ENCODE measurements around the gene DEFB131B.
"Not testable (repeated sequence)": the region's sequence is repeated elsewhere in the genome, so short reads cannot be mapped to it uniquely, and the experiment has no call there.

The DEFB131B gene

GRCh38 chr11:71911986-71912340, 33.7 kb downstream of the DEFB131B start:
- DNase-seq, result not testable (repeated sequence)

GRCh38 chr11:71913756-71914526, 35.7 kb downstream of the DEFB131B start:
- no peak for DNase-seq

GRCh38 chr11:71914617-71915189, 36.5 kb downstream of the DEFB131B start:
- no peak for DNase-seq

GRCh38 chr11:71917646-71918140, 39.4 kb downstream of the DEFB131B start:
- no peak for DNase-seq

- DNase-seq, result peak; percentile 32 to 66
Measured at GRCh38 chr11:71927820-71928736, 49.8 kb downstream of the DEFB131B start, which contains the start of gene XNDC1N. Gene XNDC1N (minus strand): TSS chr11:71928594. CDS start chr11:71923353, 5,241 bp downstream.

GRCh38 chr11:71928737-71929443, 50.6 kb downstream of the DEFB131B start, which contains the start of gene RNF121:
Gene RNF121 (plus strand): TSS chr11:71929046. CDS start chr11:71929062, 16 bp downstream.
- peak; percentile 96 to 97 for DNase-seq

GRCh38 chr11:71929491-71929890, 51.2 kb downstream of the DEFB131B start:
- DNase-seq, result no peak

- DNase-seq, result no peak
Measured at GRCh38 chr11:71930556-71931244, 52.4 kb downstream of the DEFB131B start.

GRCh38 chr11:71931245-71931602, 53.0 kb downstream of the DEFB131B start:
- DNase-seq, result no peak

GRCh38 chr11:71933141-71933933, 55.1 kb downstream of the DEFB131B start:
- DNase-seq, result no peak

All from CD4-positive, alpha-beta T cell treated with Interleukin-4 for 1 hour (primary cell).